GM12878 (cell line): ENCODE data around the gene CCL3. TPM values are rescaled to one million over a fixed set of nuclear protein-coding genes. Genes with fewer than 3 reads are reported as not detected.

Source experiments
- ATAC-seq: fragments of 200-7000 bp; cut with Tn5 transposase; 3 replicates; pipeline ENCODE4 v1.9.1; 2020; ENCODE audit warnings: mild to moderate bottlenecking, moderate library complexity
- BruUV-seq: library from RNA; stranded (reverse); fragments of 400-500 nt; replicated peaks from 2 replicates; lab custom pipeline; 2021; lab: Mats Ljungman, UMichigan
- CTCF ChIA-PET: fragments of 300-600 bp; sonication (Branson Sonifier 250); formaldehyde crosslinking; extraction: SDS; loops from one replicate; lab custom pipeline; 2021; ENCODE audit warnings: inconsistent platforms; lab: Yijun Ruan, JAX
- POLR2A ChIA-PET: fragments of 350-600 bp; formaldehyde crosslinking; extraction: SDS; loops from one replicate; lab custom pipeline; 2021; ENCODE audit warnings: inconsistent platforms; lab: Charles Lee
- RAD21 ChIA-PET: fragments of 300-600 bp; sonication (Branson Sonifier 250); formaldehyde crosslinking; loops from one replicate; lab custom pipeline; 2023; ENCODE audit warnings: antibody characterized with exemption; ENCODE audit not compliant: unreplicated experiment; lab: Charles Lee
- SMC1A ChIA-PET: fragments of 300-600 bp; sonication (Branson Sonifier 250); formaldehyde crosslinking; loops from one replicate; lab custom pipeline; 2023; ENCODE audit not compliant: unreplicated experiment, uncharacterized antibody; lab: Charles Lee
- DNase-seq: peaks from one replicate; pipeline ENCODE4 v3.0.0-alpha.2; 2011; ENCODE audit warnings: low read depth, low spot score
- FAIRE-seq: peaks from 3 replicates; lab custom pipeline; 2011; peaks lifted over from hg19 to GRCh38; lab: Jason Lieb, UNC
- H2AFZ ChIP-seq: 2 replicates; pipeline ENCODE4 v1.6.0; 2011; ENCODE audit warnings: low read depth, low read length, control low read depth; ENCODE audit not compliant: control insufficient read depth
- H3K27ac ChIP-seq: 2 replicates; pipeline ENCODE4 v1.5.1; 2011; ENCODE audit warnings: control low read depth; ENCODE audit not compliant: control insufficient read depth, insufficient read depth
- H3K27me3 ChIP-seq, 2 experiments: replicated peaks in 1 of 2; 2 replicates each; pipeline versions ENCODE4 v1.6.0 to v1.6.1; 2011; ENCODE audit warnings: low read length in 1 of 2; ENCODE audit not compliant: control insufficient read depth in 2 of 2, insufficient read depth in 2 of 2
- H3K36me3 ChIP-seq, 2 experiments: 2 replicates each; pipeline ENCODE4 v1.5.1; 2011; ENCODE audit warnings: low read length in 1 of 2; ENCODE audit not compliant: control insufficient read depth in 2 of 2, insufficient read depth in 2 of 2
- H3K4me1 ChIP-seq: 2 replicates; pipeline ENCODE4 v1.6.1; 2011; ENCODE audit warnings: mild to moderate bottlenecking, low read length, moderate library complexity, mixed read lengths; ENCODE audit not compliant: control insufficient read depth, insufficient read depth
- H3K4me2 ChIP-seq: 2 replicates; pipeline ENCODE4 v1.6.0; 2011; ENCODE audit warnings: control low read depth; ENCODE audit not compliant: control insufficient read depth, insufficient read depth
- H3K4me3 ChIP-seq: fragments of 200-600 bp; sonication (generic); 2 replicates; pipeline ENCODE4 v1.5.1; 2016
- H3K79me2 ChIP-seq: 2 replicates; pipeline ENCODE4 v1.6.0; 2011; ENCODE audit warnings: low read length; ENCODE audit not compliant: control insufficient read depth, insufficient read depth
- H3K9ac ChIP-seq: 2 replicates; pipeline ENCODE4 v1.8.0; 2011; ENCODE audit warnings: low read length, control low read depth, mixed read lengths; ENCODE audit not compliant: control insufficient read depth, insufficient read depth
- H3K9me3 ChIP-seq: replicated peaks from 3 replicates; pipeline ENCODE4 v1.5.1; 2011; ENCODE audit warnings: mild to moderate bottlenecking, low read length; ENCODE audit not compliant: control insufficient read depth, insufficient read depth
- H4K20me1 ChIP-seq: 2 replicates; pipeline ENCODE4 v1.6.0; 2011; ENCODE audit not compliant: control insufficient read depth, insufficient read depth
- ATF7 ChIP-seq: fragments of 450-650 bp; IDR thresholded peaks from 2 replicates; pipeline ENCODE4 v1.6.1; 2016; ENCODE audit warnings: low read depth, mild to moderate bottlenecking
- BHLHE40 ChIP-seq, 2 experiments: fragments of 450-650 bp in 1 of 2; IDR thresholded peaks; 2 replicates each; pipeline ENCODE4 v1.6.1; 2011 to 2017; ENCODE audit warnings: low read depth in 2 of 2, borderline replicate concordance in 1 of 2, improper control_type of control experiment in 1 of 2, low read length in 1 of 2, mild to moderate bottlenecking in 1 of 2
- CREB1 ChIP-seq: IDR thresholded peaks from 2 replicates; pipeline ENCODE4 v1.6.1; 2012; ENCODE audit warnings: low read depth, mild to moderate bottlenecking, inconsistent platforms
- HDAC2 ChIP-seq: fragments of 200-600 bp; sonication (generic); IDR thresholded peaks from 2 replicates; pipeline ENCODE4 v1.6.1; 2017
- MTA3 ChIP-seq: IDR thresholded peaks from 2 replicates; pipeline ENCODE4 v1.6.1; 2012; ENCODE audit warnings: low read length, inconsistent platforms, borderline replicate concordance
- NFIC ChIP-seq: IDR thresholded peaks from 2 replicates; pipeline ENCODE4 v1.6.1; 2012; ENCODE audit warnings: low read depth, mild to moderate bottlenecking, inconsistent platforms, low read length, moderate library complexity
- RELA ChIP-seq: fragments of 450-650 bp; IDR thresholded peaks from 2 replicates; pipeline ENCODE4 v1.8.0; 2014; ENCODE audit warnings: borderline replicate concordance; ENCODE audit not compliant: partially characterized antibody
- SMARCA5 ChIP-seq: fragments of 450-650 bp; IDR thresholded peaks from 2 replicates; pipeline ENCODE4 v1.6.1; 2017; ENCODE audit warnings: mild to moderate bottlenecking
- SMC3 ChIP-seq: IDR thresholded peaks from 2 replicates; pipeline ENCODE4 v1.6.1; 2011; ENCODE audit warnings: low read length, improper control_type of control experiment, borderline replicate concordance
- ZNF24 ChIP-seq: fragments of 450-650 bp; IDR thresholded peaks from 2 replicates; pipeline ENCODE4 v1.6.1; 2017; ENCODE audit warnings: antibody characterized with exemption, mild to moderate bottlenecking
- ZNF274 ChIP-seq: IDR thresholded peaks from one replicate; pipeline ENCODE4 v1.8.0; 2011; ENCODE audit not compliant: insufficient read length, insufficient read depth
- ZNF622 ChIP-seq: fragments of 450-650 bp; IDR thresholded peaks from 2 replicates; pipeline ENCODE4 v1.6.1; 2017; ENCODE audit warnings: mild to moderate bottlenecking, inconsistent platforms
- WGBS: methylation state at CpG from one replicate; pipeline ENCODE4 v1.1.6; 2016; ENCODE audit warnings: low lambda C conversion rate; ENCODE audit not compliant: insufficient replicate concordance, insufficient coverage; ENCODE audit errors: missing lambda C conversion rate; 5-methylcytosine and 5-hydroxymethylcytosine counted together
- in situ Hi-C: fragments of 300-500 bp; cut with MboI; formaldehyde crosslinking; loops from 9 replicates; pipeline ENCODE4 v1.14.3; 2018; ENCODE audit warnings: mixed read lengths
- intact Hi-C: fragments of 100-400 bp; cut with micrococcal nuclease; formaldehyde crosslinking; loops from one replicate; pipeline ENCODE4 v1.14.2; 2022; ENCODE audit not compliant: unreplicated experiment
- polyA plus RNA-seq, 11 experiments: library from polyadenylated mRNA; depleted of rRNA in 4 of 11; unstranded in 6 of 11; stranded (reverse) in 5 of 11; fragments of >200 nt; fragmentation: Nextera tagmentation in 4 of 11; fragmentation: Illumina TruSeq in 1 of 11; extraction: Ambion mirVana in 4 of 11; extraction: Trizol in 1 of 11; gene quantifications; 1 replicate in 1 of 11; 2 replicates in 10 of 11; pipeline versions ENCODE4 v1.2.1 to v1.2.3, GENCODE V29; 2011 to 2016; ENCODE audit warnings: inconsistent platforms in 2 of 11, missing spikeins in 2 of 11, low read depth in 1 of 11
- total RNA-seq, 4 experiments: library from RNA; depleted of rRNA in 3 of 4; stranded (reverse); fragments of >200 nt in 3 of 4; fragmentation: Illumina TruSeq in 1 of 4; extraction: Trizol in 1 of 4; gene quantifications; 2 replicates each; pipeline versions ENCODE4 v1.2.1 to v1.2.3, GENCODE V29; 2013 to 2021
- TF ChIP-seq, protein P1 (sequence below): fragments of 450-650 bp; IDR thresholded peaks from 2 replicates; pipeline ENCODE4 v1.6.1; 2014; ENCODE audit warnings: mild to moderate bottlenecking

The CCL3 gene
- total and polyA plus RNA-seq, 10 of the 15 experiments (the other 5 are each of a cell fraction or from before 2014, with no cell fraction given) = 96.5 to 1,488 (median 199) TPM

DNA sequence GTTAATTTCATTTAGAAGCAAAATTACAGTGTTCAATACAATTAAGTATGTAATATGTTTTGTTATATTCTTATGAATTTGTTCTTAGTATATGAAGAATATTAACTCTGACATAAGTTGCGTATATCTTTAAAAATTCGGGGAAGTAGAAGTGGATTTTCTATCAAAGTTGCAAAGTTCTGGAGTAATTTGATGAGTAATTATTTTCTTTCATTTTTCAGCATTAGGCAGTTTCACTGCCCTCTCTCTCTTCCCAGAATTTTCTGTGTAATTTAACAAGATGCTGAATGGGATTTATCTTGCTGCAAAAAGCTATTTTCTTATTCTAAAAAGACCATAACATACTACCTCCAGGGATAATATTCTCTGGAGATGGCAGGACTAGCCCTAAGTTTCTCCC lies 34.8 kb downstream of the CCL3 start:
- H3K79me2 ChIP-seq = no peaks in the 10 kb centered on the region
- H3K4me1 ChIP-seq = no peaks in the 10 kb centered on the region
- H3K9me3 ChIP-seq = no peaks in the 10 kb centered on the region; the same call in 2 of the 3 replicates
- TF ChIP-seq SMARCA5 (no peak), NFIC (no peak), ZNF622 (no peak), ZNF24 (no peak), CREB1 (no peak), ATF7 (no peak), SMC3 (no peak), BHLHE40 (IDR thresholded peaks at IDR 0.05; ENCODE audit: borderline replicate concordance in 1 of 2, low read depth in 2 of 2, low read length in 1 of 2) (no peak), ZNF274 (no peak), RELA (no peak), HDAC2 (no peak), MTA3 (no peak)
- TF ChIP-seq, protein P1, sequence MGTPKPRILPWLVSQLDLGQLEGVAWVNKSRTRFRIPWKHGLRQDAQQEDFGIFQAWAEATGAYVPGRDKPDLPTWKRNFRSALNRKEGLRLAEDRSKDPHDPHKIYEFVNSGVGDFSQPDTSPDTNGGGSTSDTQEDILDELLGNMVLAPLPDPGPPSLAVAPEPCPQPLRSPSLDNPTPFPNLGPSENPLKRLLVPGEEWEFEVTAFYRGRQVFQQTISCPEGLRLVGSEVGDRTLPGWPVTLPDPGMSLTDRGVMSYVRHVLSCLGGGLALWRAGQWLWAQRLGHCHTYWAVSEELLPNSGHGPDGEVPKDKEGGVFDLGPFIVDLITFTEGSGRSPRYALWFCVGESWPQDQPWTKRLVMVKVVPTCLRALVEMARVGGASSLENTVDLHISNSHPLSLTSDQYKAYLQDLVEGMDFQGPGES = no peak
- TF ChIP-seq, all 136 proteins: peak for 0
- 45% methylated on average over 2 of the region's 2 CpGs for WGBS
- no peak overlapping the region for H3K27ac ChIP-seq
- in situ Hi-C loops = no loop called here
- SMC1A ChIA-PET = no interaction called here
- ATAC-seq = no peak
- POLR2A ChIA-PET = interaction anchor here (0.6 kb wide), 1 partner anchor 63 kb away, joined by 7 read pairs; no protein-coding TSS in a partner anchor
- no peak overlapping the region for H3K4me3 ChIP-seq
- no peaks in the 10 kb centered on the region for H3K36me3 ChIP-seq
- no peak for DNase-seq
- H2AFZ ChIP-seq = no peak overlapping the region
- intact Hi-C loops = no loop called here
- RAD21 ChIA-PET = interaction anchor here (1.1 kb wide), 1 partner anchor 18 kb away, joined by 3 read pairs; no protein-coding TSS in a partner anchor
- H3K9ac ChIP-seq = no peak overlapping the region
- H3K4me2 ChIP-seq = no peak overlapping the region
- no TSS peak for BruUV-seq
- no peaks in the 10 kb centered on the region for H4K20me1 ChIP-seq
- no peaks in the 10 kb centered on the region for H3K27me3 ChIP-seq
- CTCF ChIA-PET = interaction anchor here (2.8 kb wide), 1 partner anchor 17 kb away, joined by 10 read pairs; no protein-coding TSS in a partner anchor
- no peak for FAIRE-seq
